Tibial nerve (tissue), 4 donors: Measurements from ENCODE around the gene GMCL2.

ENCODE experiments used
- EP300 ChIP-seq, 2 donors: sonication (generic); formaldehyde crosslinking; IDR thresholded peaks; one replicate each; pipeline ENCODE4 v1.6.1; 2017; ENCODE audit warnings: antibody characterized with exemption in 2 of 2, mild to moderate bottlenecking in 1 of 2
- POLR2A ChIP-seq, 2 donors: fragments of 450-650 bp; IDR thresholded peaks; one replicate each; pipeline ENCODE4 v1.6.1; 2017; ENCODE audit warnings: antibody characterized with exemption in 2 of 2, mild to moderate bottlenecking in 2 of 2, moderate library complexity in 2 of 2
- TF ChIP-seq, protein P1 (sequence below), 5 experiments: fragments of 200-600 bp in 3 of 5; fragments of 450-650 bp in 2 of 5; sonication (generic) in 3 of 5; IDR thresholded peaks; one replicate each; pipeline ENCODE4 v1.5.1; 2016 to 2019; ENCODE audit warnings: antibody characterized with exemption in 5 of 5, mild to moderate bottlenecking in 3 of 5, moderate library complexity in 2 of 5

GRCh38 chr5:178221282-178221681 lies 34.1 kb upstream of the GMCL2 start:
- TF ChIP-seq, protein P1, sequence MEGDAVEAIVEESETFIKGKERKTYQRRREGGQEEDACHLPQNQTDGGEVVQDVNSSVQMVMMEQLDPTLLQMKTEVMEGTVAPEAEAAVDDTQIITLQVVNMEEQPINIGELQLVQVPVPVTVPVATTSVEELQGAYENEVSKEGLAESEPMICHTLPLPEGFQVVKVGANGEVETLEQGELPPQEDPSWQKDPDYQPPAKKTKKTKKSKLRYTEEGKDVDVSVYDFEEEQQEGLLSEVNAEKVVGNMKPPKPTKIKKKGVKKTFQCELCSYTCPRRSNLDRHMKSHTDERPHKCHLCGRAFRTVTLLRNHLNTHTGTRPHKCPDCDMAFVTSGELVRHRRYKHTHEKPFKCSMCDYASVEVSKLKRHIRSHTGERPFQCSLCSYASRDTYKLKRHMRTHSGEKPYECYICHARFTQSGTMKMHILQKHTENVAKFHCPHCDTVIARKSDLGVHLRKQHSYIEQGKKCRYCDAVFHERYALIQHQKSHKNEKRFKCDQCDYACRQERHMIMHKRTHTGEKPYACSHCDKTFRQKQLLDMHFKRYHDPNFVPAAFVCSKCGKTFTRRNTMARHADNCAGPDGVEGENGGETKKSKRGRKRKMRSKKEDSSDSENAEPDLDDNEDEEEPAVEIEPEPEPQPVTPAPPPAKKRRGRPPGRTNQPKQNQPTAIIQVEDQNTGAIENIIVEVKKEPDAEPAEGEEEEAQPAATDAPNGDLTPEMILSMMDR (IDR thresholded peaks at IDR 0.05) = no peak
- TF ChIP-seq EP300 (IDR thresholded peaks at IDR 0.05) = no peak
- TF ChIP-seq POLR2A (IDR thresholded peaks at IDR 0.05) = no peak
